PC-9 (cell line): Measurements from ENCODE around the gene LSG1. TPM values are rescaled to one million over a fixed set of nuclear protein-coding genes. Genes with fewer than 3 reads are reported as not detected.

Experiments
- BruUV-seq: library from RNA; stranded (reverse); fragments of 400-500 nt; replicated peaks from 2 replicates; lab custom pipeline; 2021; lab: Mats Ljungman, UMichigan
- CTCF ChIA-PET: fragments of 300-600 bp; sonication (Branson Sonifier 250); formaldehyde crosslinking; loops from one replicate; lab custom pipeline; 2022; ENCODE audit warnings: antibody characterized with exemption; lab: Charles Lee
- POLR2A ChIA-PET: fragments of 300-600 bp; sonication (Branson Sonifier 250); formaldehyde crosslinking; loops from one replicate; lab custom pipeline; 2022; ENCODE audit warnings: antibody characterized with exemption; ENCODE audit not compliant: unreplicated experiment; lab: Charles Lee
- DNase-seq, 2 experiments: peaks; one replicate each; pipeline versions ENCODE4 v3.0.0 to v3.0.0-alpha.2; 2015 to 2022; ENCODE audit warnings: mixed read lengths in 1 of 2
- H2AFZ ChIP-seq: fragments of 200-600 bp; sonication (generic); 2 replicates; pipeline ENCODE4 v1.8.1; 2017; ENCODE audit warnings: antibody characterized with exemption
- H3F3A ChIP-seq: fragments of 200-600 bp; sonication (generic); 2 replicates; pipeline ENCODE4 v1.8.1; 2017; ENCODE audit warnings: antibody characterized with exemption, mild to moderate bottlenecking, low read depth; ENCODE audit not compliant: insufficient read depth
- H3K27ac ChIP-seq: fragments of 200-600 bp; sonication (generic); 2 replicates; pipeline ENCODE4 v1.6.1; 2016; ENCODE audit warnings: mixed run types
- H3K27me3 ChIP-seq: fragments of 200-600 bp; sonication (generic); 2 replicates; pipeline ENCODE4 v1.6.1; 2016; ENCODE audit warnings: low read depth, mixed run types; ENCODE audit not compliant: insufficient read depth
- H3K36me3 ChIP-seq: fragments of 200-600 bp; sonication (generic); 2 replicates; pipeline ENCODE4 v1.6.1; 2016; ENCODE audit warnings: low read depth, mixed run types
- H3K4me1 ChIP-seq: fragments of 200-600 bp; sonication (generic); replicated peaks from 2 replicates; pipeline ENCODE4 v1.6.1; 2016; ENCODE audit warnings: mixed run types; ENCODE audit not compliant: insufficient read depth
- H3K4me2 ChIP-seq: fragments of 200-600 bp; sonication (generic); 2 replicates; pipeline ENCODE4 v1.6.1; 2017; ENCODE audit warnings: mixed run types
- H3K4me3 ChIP-seq: fragments of 200-600 bp; sonication (generic); 2 replicates; pipeline ENCODE4 v1.6.1; 2016; ENCODE audit warnings: mixed run types
- H3K79me2 ChIP-seq: fragments of 200-600 bp; sonication (generic); 2 replicates; pipeline ENCODE4 v1.6.1; 2017; ENCODE audit warnings: low read depth, mixed run types
- H3K9me2 ChIP-seq: fragments of 200-600 bp; sonication (generic); 2 replicates; pipeline ENCODE4 v1.8.1; 2017; ENCODE audit warnings: mild to moderate bottlenecking; ENCODE audit not compliant: insufficient read depth
- H3K9me3 ChIP-seq: fragments of 200-600 bp; sonication (generic); 2 replicates; pipeline ENCODE4 v1.8.1; 2016; ENCODE audit warnings: low read depth; ENCODE audit not compliant: insufficient read depth
- H4K20me1 ChIP-seq: fragments of 200-600 bp; sonication (generic); 2 replicates; pipeline ENCODE4 v1.8.1; 2017; ENCODE audit not compliant: insufficient read depth
- CTCF ChIP-seq: fragments of 200-600 bp; sonication (generic); conservative IDR thresholded peaks from 2 replicates; pipeline ENCODE4 v1.6.1; 2017; ENCODE audit warnings: mixed run types, antibody characterized with exemption, mild to moderate bottlenecking, moderate library complexity
- EZH2 ChIP-seq: fragments of 200-600 bp; sonication (generic); IDR thresholded peaks from 2 replicates; pipeline ENCODE4 v1.8.0; 2017; ENCODE audit warnings: antibody characterized with exemption, low read depth
- intact Hi-C: fragments of 100-400 bp; cut with micrococcal nuclease; formaldehyde crosslinking; loops from one replicate; pipeline ENCODE4 v1.10.0; 2022; ENCODE audit not compliant: unreplicated experiment
- total RNA-seq: library from RNA; stranded (reverse); gene quantifications from 2 replicates; pipeline ENCODE4 v1.2.3, GENCODE V29; 2021

The LSG1 gene
- total RNA-seq, 1 experiment from 2014 or later, result 71.8 TPM

- Histone ChIP-seq H2AFZ (no peak overlapping the region), H3K27ac (no peak overlapping the region), H3F3A (no peaks in the 10 kb centered on the region), H3K9me3 (no peaks in the 10 kb centered on the region), H4K20me1 (no peaks in the 10 kb centered on the region), H3K79me2 (no peaks in the 10 kb centered on the region), H3K4me1 (no peaks in the 10 kb centered on the region), H3K4me3 (no peak overlapping the region), H3K9me2 (no peaks in the 10 kb centered on the region), H3K27me3 (no peaks in the 10 kb centered on the region), H3K4me2 (no peak overlapping the region), H3K36me3 (peaks cover 29% of the 10 kb centered on the region; the same call in 1 of the 2 replicates)
- no peak for TF ChIP-seq EZH2
- TF ChIP-seq CTCF, result no peak
- no peak for DNase-seq
- ChIA-PET POLR2A (no interaction called here), CTCF (no interaction called here)
- BruUV-seq, result no TSS peak
- intact Hi-C loops, result loop anchor here (5.0 kb wide), 1 partner anchor 195 kb away; no protein-coding TSS in a partner anchor
Observed at GRCh38 chr3:194647747-194648146, 24.2 kb downstream of the LSG1 start.

GRCh38 chr3:194642769-194643168 is 29.2 kb downstream of the LSG1 start:
- H3F3A ChIP-seq, result no peaks in the 10 kb centered on the region
- no peaks in the 10 kb centered on the region for H4K20me1 ChIP-seq
- no peaks in the 10 kb centered on the region for H3K79me2 ChIP-seq
- TF ChIP-seq CTCF (no peak), EZH2 (no peak)
- H3K9me3 ChIP-seq, result no peaks in the 10 kb centered on the region
- intact Hi-C loops, result no loop called here
- no peaks in the 10 kb centered on the region for H3K4me1 ChIP-seq
- H2AFZ ChIP-seq, result no peak overlapping the region
- no peak for DNase-seq
- H3K27me3 ChIP-seq, result no peaks in the 10 kb centered on the region
- H3K4me3 ChIP-seq, result no peak overlapping the region
- ChIA-PET POLR2A (interaction anchor here (0.5 to 0.6 kb wide), 2 partner anchors 33 to 629 kb away, joined by 3 to 5 read pairs; partner anchors contain the start of gene XXYLT1), CTCF (interaction anchor here (0.6 kb wide), 1 partner anchor 174 kb away, joined by 4 read pairs; no protein-coding TSS in a partner anchor)
- H3K27ac ChIP-seq, result no peak overlapping the region
- H3K36me3 ChIP-seq, result peaks cover 20% of the 10 kb centered on the region; the same call in 1 of the 2 replicates
- H3K9me2 ChIP-seq, result no peaks in the 10 kb centered on the region
- BruUV-seq, result no TSS peak
- H3K4me2 ChIP-seq, result no peak overlapping the region

- Histone ChIP-seq H3K27me3 (no peaks in the 10 kb centered on the region), H3K4me3 (no peak overlapping the region), H2AFZ (no peak overlapping the region), H4K20me1 (no peaks in the 10 kb centered on the region), H3F3A (no peaks in the 10 kb centered on the region), H3K9me3 (no peaks in the 10 kb centered on the region), H3K9me2 (no peaks in the 10 kb centered on the region), H3K4me1 (no peaks in the 10 kb centered on the region), H3K36me3 (peaks cover 20% of the 10 kb centered on the region; the same call in 1 of the 2 replicates), H3K4me2 (no peak overlapping the region), H3K27ac (no peak overlapping the region), H3K79me2 (no peaks in the 10 kb centered on the region)
- intact Hi-C loops, result no loop called here
- no peak for DNase-seq
- ChIA-PET POLR2A (no interaction called here), CTCF (interaction anchor here (0.5 to 0.6 kb wide), 2 partner anchors 19 to 263 kb away, joined by 3 read pairs; no protein-coding TSS in a partner anchor)
- TF ChIP-seq EZH2 (no peak), CTCF (no peak; the same call in 1 of the 2 replicates)
- BruUV-seq, result no TSS peak
Observed at GRCh38 chr3:194640829-194641228, 31.2 kb downstream of the LSG1 start.
